ENCODE measurements around the gene LCLAT1.
"Not testable (repeated sequence)": the region's sequence is repeated elsewhere in the genome, so short reads cannot be mapped to it uniquely, and the experiment has no call there.

DNA sequence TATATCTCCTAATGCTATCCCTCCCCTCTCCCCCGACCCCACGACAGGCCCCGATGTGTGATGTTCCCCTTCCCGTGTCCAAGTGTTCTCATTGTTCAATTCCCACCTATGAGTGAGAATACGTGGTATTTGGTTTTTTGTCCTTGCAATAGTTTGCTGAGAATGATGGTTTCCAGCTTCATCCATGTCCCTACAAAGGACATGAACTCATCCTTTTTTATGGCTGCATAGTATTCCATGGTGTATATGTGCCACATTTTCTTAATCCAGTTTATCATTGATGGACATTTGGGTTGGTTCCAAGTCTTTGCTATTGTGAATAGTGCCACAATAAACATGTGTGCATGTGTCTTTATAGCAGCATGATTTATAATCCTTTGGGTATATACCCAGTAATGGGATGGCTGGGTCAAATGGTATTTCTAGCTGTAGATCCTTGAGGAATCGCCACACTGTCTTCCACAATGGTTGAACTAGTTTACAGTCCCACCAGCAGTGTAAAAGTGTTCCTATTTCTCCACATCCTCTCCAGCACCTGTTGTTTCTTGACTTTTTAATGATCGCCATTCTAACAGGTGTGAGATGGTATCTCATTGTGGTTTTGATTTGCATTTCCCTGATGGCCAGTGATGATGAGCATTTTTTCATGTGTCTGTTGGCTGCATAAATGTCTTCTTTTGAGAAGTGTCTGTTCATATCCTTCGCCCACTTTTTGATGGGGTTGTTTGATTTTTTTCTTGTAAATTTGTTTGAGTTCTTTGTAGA, 20.2 kb downstream of the LCLAT1 start:
- TF ChIP-seq, protein P1, sequence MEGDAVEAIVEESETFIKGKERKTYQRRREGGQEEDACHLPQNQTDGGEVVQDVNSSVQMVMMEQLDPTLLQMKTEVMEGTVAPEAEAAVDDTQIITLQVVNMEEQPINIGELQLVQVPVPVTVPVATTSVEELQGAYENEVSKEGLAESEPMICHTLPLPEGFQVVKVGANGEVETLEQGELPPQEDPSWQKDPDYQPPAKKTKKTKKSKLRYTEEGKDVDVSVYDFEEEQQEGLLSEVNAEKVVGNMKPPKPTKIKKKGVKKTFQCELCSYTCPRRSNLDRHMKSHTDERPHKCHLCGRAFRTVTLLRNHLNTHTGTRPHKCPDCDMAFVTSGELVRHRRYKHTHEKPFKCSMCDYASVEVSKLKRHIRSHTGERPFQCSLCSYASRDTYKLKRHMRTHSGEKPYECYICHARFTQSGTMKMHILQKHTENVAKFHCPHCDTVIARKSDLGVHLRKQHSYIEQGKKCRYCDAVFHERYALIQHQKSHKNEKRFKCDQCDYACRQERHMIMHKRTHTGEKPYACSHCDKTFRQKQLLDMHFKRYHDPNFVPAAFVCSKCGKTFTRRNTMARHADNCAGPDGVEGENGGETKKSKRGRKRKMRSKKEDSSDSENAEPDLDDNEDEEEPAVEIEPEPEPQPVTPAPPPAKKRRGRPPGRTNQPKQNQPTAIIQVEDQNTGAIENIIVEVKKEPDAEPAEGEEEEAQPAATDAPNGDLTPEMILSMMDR (IDR thresholded peaks at IDR 0.05), result not testable (repeated sequence)
- not testable (repeated sequence) for TF ChIP-seq POLR2A (IDR thresholded peaks at IDR 0.05)

All from thyroid gland (tissue), 4 donors.